HG03159 (cell line): ENCODE measurements around the gene PRDM5.

ENCODE experiments used
- ATAC-seq: cut with Tn5 transposase; IDR thresholded peaks from one replicate; pipeline ENCODE4 v1.9.1; 2021; ENCODE audit warnings: mild to moderate bottlenecking, moderate library complexity; ENCODE audit not compliant: unreplicated experiment

Gene PRDM5

DNA sequence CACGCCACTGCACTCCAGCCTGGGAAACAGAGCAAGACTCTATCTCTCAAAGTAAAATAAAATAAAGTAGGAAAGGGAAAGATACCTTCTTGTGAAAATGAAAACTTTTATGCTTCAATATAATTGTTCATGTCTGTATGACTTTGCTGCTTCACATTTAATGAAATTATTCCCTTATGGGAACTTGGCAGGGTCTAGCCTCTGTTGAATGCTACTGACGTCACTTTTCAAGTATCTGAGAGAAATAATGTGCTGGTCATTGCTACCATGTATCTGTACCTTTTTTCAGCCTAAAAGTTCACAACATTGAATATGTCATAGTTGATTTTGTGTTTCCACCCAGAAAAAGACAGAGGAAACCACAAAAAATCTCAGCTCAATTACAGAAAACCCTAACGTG is 65.2 kb downstream of the PRDM5 start:
- no peak for ATAC-seq

DNA sequence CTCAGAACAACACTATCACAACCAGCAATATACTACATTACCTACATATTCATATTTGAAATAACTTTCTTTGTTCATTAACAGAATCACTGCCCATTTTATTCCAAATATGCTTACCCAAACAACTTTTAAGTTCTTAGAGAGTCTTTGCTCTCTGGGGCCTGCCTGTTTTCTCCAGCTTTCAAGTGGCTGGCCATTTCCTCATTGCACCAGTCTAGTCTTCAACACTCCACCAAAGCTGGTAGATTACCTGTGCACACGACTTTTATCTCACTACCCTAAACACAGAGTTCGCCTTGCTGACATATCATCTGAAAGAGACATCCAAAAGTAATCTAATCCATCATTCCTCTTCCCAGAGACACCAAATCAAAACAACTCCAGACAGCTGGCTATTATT is 66.2 kb downstream of the PRDM5 start:
- no peak for ATAC-seq

DNA sequence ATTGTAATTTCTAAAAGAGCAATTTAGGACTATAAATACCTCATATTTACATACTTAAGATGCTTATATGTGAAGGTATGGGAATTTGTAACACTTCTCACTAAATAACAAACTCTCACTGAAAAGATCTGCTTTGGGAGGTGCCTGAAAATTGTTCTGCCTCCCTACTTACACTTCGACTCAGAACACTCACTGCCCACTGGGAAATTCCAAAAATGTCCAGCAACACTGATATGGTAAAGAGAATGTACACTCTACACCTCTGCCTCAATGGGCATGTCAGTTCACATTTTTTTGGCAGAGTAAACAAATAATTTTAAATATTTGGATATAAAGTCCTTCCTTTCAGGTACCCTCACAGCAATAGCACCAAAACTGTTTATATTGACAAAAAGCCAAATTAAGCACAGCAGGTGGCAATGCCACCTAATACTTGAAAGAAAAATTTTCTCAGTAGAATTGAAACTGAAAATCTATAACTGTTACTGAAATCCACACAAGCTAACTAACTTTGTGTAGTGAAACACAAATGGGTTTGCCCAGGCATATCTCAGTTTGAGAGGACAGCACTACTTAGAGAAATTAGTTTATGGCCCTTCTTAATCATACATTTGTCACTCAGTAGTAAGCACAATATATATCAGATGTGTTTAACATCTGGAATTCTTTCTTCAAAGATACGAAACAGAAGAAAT is 67.1 kb downstream of the PRDM5 start:
- ATAC-seq = peak; percentile 89

DNA sequence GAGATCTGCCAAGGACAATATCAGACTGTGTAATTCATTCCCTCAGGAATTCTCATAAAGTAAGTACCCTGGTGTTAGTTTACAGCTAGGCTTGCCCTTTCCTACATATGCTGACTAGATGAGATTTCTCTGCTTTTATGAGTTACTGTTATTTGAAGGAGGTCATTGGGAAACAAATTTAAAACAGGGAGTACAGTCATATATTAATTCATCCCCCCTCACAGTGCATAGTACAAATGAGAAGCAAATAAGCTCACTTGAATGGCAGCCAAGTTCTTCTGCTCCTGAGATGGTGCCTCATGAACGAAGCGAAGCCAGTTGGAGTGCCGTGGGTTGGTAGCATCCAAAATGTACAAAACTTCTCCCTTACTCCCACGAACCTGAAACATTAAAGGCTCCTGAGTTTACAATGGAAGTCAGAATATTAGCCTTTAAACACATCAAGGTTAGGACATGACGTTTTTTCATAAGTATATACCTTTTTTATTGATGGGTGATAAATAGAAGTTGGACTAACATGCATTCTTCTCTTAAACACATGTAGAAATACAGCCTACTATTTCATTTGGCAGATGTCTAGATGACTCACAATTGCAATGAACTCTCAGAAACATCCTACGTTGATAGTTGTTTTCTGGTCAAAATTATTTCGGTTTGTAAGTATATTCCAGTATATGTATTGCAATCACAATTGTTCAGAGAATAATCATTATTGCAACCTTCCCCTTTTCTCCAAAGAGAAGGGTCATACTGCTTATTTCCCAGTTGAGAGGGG is 69.2 kb downstream of the PRDM5 start:
- ATAC-seq = no peak

DNA sequence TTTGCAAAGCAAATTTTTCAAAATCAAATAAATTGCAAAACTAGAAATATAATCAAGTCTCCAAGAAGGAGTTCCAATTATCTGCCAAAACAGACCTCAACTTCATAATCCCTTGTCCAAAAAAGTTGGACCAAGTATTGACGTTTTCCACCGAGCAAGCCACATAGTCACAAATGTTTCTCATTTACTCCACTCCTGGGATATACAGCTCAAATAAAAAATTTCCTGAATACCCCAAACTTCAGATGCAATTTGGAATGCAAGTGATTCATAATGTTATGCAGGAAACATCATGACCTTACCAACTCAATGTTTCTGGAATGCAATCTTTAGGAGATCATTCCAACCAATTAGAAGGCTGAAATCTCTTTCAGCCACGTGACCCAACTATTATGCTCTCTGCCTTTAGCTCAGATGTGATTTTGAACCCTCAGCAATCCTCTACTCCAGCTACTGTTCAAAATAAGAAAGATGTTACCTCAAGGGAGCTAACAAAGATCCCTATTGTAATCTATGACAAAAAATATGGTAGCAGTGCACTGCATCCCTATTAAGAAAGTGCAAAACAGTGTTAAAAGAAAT is 72.4 kb downstream of the PRDM5 start:
- no peak for ATAC-seq

DNA sequence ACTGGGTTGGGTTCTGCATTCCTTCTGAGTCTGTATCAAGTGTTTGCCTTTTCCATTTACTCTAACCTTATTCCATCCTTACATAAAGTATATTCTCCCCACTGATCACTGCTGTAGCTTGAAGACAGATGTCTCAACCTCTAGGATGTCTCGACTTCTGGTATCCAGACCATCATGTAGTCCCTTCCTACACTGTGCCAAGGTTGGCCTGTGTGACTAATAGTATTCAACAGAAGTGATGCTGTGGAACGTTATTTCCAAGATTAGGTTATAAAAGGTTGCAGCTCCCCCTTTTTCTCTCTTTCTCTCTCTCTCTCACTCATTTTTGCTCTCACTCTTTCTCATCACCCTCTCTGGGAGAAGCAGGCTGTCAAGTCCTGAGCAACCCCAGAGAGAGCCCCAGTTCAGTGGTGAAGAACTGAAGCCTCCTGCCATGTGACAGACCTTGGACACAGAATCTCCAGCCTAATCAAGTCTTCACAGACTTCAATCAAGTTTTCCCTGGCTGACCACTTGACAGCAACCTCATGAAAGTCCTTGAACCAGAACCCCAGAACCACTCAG is 75.4 kb downstream of the PRDM5 start:
- no peak for ATAC-seq

DNA sequence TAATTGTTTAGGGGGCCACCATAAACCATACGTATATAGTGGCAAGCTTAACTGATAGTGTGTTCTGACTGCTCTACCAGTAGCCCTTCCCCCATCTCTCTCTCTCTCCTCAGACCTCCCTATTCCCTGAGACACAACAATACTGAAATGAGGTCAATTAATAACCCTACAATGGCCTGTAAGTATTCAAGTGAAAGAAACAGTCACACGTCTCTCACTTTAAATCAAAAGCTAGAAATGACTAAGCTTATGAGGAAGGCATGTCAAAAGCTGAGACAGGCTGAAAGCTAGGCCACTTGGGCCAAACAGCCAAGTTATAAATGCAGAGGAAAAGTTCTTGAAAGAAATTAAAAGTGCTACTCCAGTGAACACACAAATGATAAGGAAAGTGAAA is 78.0 kb downstream of the PRDM5 start:
- peak; percentile 79 for ATAC-seq

DNA sequence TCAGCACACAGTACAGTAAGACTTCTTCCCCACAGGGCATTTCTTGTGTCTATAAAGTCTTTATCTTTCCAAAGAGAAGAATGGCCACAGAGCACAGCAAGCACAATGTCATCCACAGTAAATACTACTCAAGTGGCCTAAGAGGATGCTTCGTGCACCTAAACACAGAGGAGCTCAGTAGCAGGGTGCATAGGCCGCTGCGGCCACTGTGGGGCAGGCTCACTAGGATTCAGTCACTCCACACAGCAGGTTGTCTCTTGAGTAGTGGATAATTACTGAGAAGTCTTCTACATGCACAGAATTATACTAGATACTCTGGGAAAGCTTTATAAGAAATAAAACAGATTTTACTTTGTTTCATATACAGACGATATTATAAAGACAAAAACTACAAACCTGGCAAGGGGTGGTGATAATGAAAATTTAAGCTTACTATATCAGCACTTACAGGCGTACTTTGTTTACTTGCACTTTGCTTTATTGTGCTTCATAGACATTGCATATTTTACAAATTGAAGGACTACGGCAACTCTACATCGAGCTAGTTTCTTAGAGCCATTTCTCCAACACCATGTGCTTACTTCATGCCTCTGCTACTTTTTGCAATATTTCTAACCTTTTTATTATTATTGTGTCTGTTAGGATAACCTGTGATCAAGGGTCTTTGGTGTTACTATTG is 78.5 kb downstream of the PRDM5 start:
- peak; percentile 49 for ATAC-seq

DNA sequence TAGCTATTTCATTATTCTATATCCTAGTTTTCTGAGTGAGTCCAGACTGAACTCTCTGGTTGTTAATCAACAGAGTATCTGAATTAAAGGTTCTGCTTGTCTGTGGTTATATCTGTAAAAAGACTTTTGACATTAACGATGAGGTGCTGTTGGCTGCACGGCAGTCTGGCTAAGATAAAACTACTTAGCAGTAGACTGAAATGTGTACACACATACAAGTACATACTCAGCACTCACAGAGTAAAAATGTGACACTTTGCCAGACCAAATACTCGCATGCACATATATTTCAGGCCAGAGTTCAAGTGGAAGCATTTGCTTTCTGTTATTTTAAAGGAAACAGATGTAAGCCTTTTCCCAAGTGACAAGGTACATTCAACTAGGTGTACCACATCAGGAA is 80.5 kb downstream of the PRDM5 start:
- no peak for ATAC-seq

DNA sequence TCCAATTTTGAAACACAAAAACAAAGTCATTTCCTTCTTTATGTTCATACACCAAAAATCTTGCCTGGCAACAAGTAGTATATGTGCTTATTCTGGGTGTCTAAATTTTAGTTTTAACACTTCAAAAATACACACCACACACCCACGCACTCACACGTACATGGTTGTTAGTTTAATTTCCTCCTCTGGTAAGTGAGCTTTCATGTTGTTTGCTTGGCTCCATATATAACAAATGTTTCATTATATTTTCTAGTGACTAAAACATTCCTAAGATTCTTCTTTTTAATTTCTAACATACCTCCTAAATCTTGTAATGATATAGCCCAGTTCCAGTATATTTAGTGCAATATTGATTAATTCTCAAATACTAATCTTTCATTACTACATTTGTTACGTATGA is 80.9 kb downstream of the PRDM5 start:
- no peak for ATAC-seq

DNA sequence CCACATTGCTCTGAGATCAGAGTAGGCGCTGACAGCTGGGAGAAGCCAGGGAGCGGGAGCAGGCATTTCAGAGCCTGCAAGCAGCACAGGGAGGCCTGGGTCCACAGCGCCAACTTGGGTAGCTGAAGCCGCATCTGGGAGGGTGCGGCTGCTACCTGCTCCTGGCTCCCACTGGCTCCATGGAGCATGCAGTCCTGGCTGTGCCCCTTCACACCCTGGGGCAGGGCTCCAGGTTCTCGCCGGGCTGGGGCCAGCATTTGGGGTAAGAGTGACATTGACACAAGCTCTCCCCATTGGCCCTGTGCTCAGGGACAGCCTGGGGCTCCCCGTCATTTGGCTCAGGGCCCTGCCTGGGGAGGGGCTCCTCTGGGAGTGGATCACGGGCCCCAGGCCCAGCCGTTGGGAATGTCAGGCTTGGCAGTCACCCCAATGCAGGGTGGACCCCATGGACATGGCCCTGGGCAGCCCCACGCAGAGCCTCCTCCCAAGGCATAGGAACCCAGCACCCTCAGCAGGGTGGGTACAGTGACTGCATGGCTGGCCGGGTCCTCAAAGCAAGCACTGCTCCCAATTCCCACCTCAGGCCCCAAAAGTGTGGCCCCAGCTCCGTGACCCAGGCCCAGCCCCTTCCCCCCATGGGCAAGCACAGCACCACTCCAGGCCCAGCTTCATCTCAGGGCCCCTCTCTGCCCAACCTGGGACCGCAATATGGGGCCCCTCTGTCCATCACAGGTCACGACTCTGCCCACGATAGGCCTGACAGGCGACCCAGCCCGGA is 82.4 kb downstream of the PRDM5 start:
- ATAC-seq = no peak

DNA sequence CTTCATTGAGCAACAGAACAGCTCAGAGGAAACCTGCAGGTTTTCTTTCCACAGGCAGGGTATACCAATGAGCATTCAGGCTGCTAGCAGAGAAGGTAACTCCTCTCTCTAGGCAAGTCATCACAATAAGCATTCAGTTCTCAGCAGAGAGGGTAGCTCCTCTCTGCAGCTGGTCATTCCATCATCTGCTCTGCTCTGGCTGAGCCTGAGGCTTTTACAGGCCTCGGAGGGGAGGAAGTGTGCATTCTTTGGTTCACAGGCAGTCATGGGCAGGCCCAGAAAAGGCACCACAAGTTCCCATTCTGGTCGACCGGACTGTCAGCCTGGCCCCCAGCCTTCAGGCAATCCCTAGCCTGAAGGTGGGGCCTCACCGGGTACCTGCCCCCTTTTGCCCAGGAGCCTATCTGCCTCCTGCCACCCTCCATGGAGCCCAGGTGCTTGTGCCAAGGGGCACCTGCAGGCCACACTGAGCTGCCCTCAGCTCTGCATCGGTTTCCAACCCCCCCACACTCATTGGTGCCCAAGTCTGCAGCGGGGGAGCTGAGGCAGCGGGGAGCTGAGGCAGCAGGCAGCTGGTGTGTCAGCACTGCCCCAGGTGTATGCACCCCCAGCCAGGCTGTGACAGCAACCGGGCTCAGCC is 83.1 kb downstream of the PRDM5 start:
- ATAC-seq = no peak

DNA sequence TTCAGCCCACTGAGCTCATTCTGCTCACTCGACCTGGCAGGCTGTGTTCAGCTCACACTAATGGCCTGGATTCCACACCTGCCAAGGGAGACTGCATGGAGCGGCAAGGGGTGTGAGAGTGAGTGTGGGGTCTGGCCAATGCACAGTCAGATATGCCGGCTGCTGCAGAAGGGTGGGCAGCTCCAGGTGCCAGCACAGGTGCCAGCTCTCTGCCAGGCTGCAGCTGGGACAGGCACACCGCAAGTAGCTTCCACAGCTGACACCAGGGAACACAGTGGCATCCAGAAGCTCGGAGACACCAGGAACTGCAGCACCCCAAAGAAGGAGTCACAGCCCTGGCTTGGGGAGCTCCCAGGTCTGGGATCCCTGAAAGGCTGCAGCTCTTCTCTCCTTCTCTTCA is 83.7 kb downstream of the PRDM5 start:
- ATAC-seq = no peak

DNA sequence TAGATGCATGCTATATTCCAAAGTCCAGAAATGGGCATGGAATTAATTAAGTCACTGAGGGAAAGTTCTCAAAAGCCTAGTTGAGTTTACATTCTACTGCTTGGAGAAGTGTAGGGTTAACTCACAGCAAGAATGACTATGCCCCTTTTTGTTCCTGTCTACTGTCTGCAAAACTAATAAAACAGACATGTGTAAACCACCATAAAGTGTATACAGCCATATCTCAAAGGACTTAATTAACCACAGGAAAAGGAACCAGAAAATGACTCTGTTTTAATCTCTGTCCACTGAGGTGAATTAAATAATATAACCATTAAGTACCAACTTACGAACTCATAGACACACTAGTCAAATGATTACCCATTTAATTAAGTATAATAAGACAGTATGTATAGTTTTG is 84.9 kb downstream of the PRDM5 start:
- ATAC-seq = no peak

DNA sequence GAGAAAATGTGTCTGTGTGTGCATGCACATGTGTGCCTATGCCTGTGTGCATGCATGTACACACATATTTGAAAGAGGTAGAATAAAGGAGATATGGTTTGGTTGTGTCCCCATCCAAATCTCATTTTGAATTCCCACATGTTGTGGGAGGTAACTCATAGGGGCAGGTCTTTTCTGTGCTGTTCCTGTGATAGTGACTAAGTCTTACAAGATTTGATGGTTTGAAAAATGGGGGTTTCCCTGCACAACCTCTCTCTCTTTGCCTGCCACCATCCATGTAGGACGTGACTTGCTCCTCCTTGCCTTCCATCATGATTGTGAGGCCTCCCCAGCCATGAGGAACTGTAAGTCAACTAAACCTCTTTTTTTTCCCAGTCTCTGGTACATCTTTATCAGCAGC is 87.2 kb downstream of the PRDM5 start:
- ATAC-seq = no peak

DNA sequence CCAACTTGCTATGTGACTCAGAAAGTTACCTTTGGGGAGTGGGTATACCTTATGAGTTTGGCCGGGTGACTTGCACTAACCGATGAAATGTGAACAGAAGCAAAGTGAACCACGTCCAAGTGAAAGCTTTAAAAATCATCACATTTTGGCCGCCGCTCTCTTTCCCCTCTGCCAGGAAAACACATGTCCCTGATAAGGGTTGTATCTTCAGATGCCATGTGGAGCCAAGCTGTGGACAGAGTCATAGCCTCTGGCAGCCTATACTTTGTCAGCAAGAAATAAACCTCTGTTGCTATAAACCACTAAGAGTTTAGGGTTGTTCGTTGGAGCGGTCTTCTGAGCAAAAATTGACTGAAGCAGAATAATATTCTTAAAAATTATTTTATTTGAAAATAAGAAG is 92.3 kb downstream of the PRDM5 start:
- ATAC-seq = no peak

DNA sequence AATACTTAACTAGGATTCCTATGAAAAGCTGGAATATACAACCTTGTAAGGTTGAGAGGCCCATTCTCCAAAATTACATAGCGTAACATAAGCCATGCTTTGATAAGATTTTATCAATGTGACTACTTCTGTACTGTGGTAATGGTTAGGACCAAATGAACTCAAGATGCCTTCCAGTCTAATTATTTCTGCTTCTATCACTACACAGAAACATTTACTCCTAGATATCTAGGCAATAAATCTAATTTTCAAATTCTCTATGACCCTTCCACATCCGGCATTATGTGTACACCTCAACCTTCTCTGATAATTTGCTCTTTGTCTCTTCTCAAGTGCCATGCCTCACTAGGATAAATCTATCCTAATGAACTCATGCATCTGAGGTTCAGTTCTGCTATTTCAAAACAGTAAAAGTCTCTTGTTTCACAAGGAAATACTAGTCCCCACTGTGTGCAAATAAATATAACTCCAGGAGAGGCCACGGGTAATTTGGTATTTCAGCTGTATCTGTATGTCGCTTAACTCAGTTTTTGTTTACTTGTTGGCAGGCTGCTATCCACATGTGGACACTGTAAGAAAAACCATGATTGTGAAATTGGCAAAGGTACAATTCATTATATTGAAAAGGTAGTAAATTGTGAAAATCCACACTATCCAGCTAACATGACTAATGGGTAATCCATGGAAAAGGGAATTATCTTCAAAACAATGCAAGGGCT is 93.3 kb downstream of the PRDM5 start:
- no peak for ATAC-seq

DNA sequence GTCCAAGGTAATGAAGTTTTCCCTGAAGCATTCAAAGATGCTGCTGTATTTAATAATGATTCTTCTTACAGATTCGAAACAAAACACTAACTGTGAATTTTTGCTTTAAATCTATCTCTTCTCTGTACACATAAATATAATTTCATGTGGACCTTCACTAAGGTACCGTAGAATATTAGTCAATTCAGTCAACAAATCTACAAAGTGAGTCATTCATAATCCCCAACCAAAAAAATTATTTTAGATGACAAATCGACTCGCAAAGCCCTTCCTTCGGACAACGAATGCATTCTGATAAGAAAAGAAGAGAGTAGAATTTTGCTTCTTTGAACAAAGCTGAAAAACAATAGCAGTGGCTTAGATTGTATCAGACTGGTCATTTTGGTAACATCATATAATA is 95.7 kb downstream of the PRDM5 start:
- no peak for ATAC-seq

DNA sequence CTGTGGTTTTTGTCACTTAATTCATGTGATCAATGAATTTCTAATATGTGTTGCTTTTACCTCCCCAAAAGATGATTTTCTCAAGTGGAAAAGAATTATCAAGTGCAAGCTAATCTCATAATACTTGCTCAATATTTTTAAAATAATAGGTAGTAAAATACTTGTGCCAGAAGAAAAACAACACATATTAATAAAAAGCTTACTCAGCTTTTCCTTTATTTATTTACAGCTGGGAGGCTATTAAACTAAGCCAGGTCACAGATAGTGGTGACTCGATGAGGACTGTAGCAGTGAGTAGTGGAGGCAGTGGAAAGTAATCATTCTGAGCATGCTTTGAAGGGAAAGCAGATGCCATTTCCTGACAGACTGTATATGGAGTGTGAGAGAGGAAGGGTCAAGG is 96.1 kb downstream of the PRDM5 start:
- ATAC-seq = no peak

DNA sequence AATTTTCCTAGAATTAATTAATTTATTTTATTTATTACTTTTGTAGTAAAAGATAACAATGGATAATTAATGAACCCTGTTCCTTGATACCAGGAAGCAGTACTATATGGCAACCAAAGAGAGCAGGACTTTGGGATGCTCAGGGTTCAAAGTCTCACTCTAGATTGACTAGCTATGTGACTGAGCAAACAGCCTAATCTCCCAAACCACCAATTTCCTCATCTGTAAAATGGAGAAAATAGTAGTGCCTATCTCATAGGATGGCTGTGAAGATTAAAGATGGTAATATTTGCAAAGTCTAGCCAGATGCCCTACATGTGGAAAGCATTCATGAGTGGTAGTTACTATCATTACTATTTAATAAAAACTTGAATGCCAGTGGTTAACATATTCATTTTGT is 97.6 kb downstream of the PRDM5 start:
- no peak for ATAC-seq
